CD4-positive, alpha-beta T cell (primary cell): Measurements from ENCODE around the gene ELF5. TPM values are rescaled to one million over a fixed set of nuclear protein-coding genes. Genes with fewer than 3 reads are reported as not detected.

Source experiments
- ATAC-seq: fragments of 200-7000 bp; cut with Tn5 transposase; one replicate; pipeline ENCODE4 v1.10.0; 2022; ENCODE audit warnings: mild to moderate bottlenecking; ENCODE audit not compliant: poor library complexity
- CTCF ChIA-PET: fragments of 350-600 bp; sonication (Branson Sonifier 250); formaldehyde crosslinking; loops from one replicate; lab custom pipeline; 2021; ENCODE audit warnings: antibody characterized with exemption, inconsistent platforms; lab: Charles Lee
- POLR2A ChIA-PET: fragments of 350-600 bp; sonication (Branson Sonifier 250); formaldehyde crosslinking; loops from one replicate; lab custom pipeline; 2021; ENCODE audit warnings: antibody characterized with exemption, inconsistent platforms; lab: Charles Lee
- DNase-seq, 14 experiments: peaks; one replicate each; pipeline ENCODE4 v3.0.0-alpha.2; 2013 to 2020; ENCODE audit warnings: mixed read lengths in 2 of 14
- H3K27ac ChIP-seq, 2 donors: one replicate each; pipeline versions ENCODE4 v1.5.1 to v1.7.0; 2013; ENCODE audit warnings: low read length in 2 of 2, low read depth in 1 of 2, mild to moderate bottlenecking in 1 of 2
- H3K27me3 ChIP-seq, 2 experiments: 1 replicate in 1 of 2; 2 replicates in 1 of 2; pipeline versions ENCODE4 v1.6.1 to v1.7.0; 2013; ENCODE audit warnings: low read length in 2 of 2, control low read depth in 1 of 2, mild to moderate bottlenecking in 1 of 2, moderate library complexity in 1 of 2; ENCODE audit not compliant: insufficient read depth in 2 of 2, control insufficient read depth in 1 of 2
- H3K36me3 ChIP-seq: one replicate; pipeline ENCODE4 v1.6.1; 2013; ENCODE audit warnings: low read length, control low read depth; ENCODE audit not compliant: insufficient read depth
- H3K4me1 ChIP-seq: one replicate; pipeline ENCODE4 v1.6.1; 2013; ENCODE audit warnings: low read length, control low read depth; ENCODE audit not compliant: insufficient read depth
- H3K4me3 ChIP-seq: one replicate; pipeline ENCODE4 v1.5.1; 2013; ENCODE audit warnings: mild to moderate bottlenecking, low read length, moderate library complexity
- H3K9me3 ChIP-seq, 2 experiments: 1 replicate in 1 of 2; 2 replicates in 1 of 2; pipeline versions ENCODE4 v1.6.1 to v1.7.0; 2013; ENCODE audit warnings: low read length in 2 of 2, mild to moderate bottlenecking in 2 of 2, control low read depth in 1 of 2, moderate library complexity in 1 of 2; ENCODE audit not compliant: control insufficient read depth in 1 of 2, insufficient read depth in 1 of 2
- H3K27ac Mint-ChIP-seq: one replicate; pipeline ENCODE4 v1.8.0; 2020; ENCODE audit warnings: mixed read lengths
- H3K27me3 Mint-ChIP-seq: one replicate; pipeline ENCODE4 v1.8.0; 2021; ENCODE audit warnings: mixed read lengths
- H3K36me3 Mint-ChIP-seq: one replicate; pipeline ENCODE4 v1.8.0; 2021; ENCODE audit warnings: low read depth, mixed read lengths
- H3K4me1 Mint-ChIP-seq: one replicate; pipeline ENCODE4 v1.8.0; 2021; ENCODE audit warnings: low read depth, mixed read lengths
- H3K4me3 Mint-ChIP-seq: one replicate; pipeline ENCODE4 v1.8.0; 2020; ENCODE audit warnings: mild to moderate bottlenecking, mixed read lengths
- H3K9me3 Mint-ChIP-seq: one replicate; pipeline ENCODE4 v1.8.0; 2020; ENCODE audit warnings: mixed read lengths
- CTCF ChIP-seq: fragments of 200-600 bp; IDR thresholded peaks from one replicate; pipeline ENCODE4 v1.8.0; 2022; ENCODE audit warnings: antibody characterized with exemption, mild to moderate bottlenecking
- intact Hi-C, 2 experiments: fragments of 100-400 bp; cut with DNase I in 1 of 2; cut with micrococcal nuclease in 1 of 2; formaldehyde crosslinking; loops; one replicate each; pipeline versions ENCODE4 v1.15.1 to v1.9.0; 2023 to 2025; cut with DNase I, micrococcal nuclease
- total RNA-seq, 174 experiments: library from RNA in 2 of 174; stranded (reverse) in 2 of 174; gene quantifications; one replicate each; pipeline ENCODE4 v1.2.3 and lab custom pipeline; 2021 to 2026

The ELF5 gene
- total RNA-seq, 2 experiments from 2014 or later, result not detected

- Mint-ChIP-seq H3K4me1 (no peaks in the 10 kb centered on the region), H3K27ac (no peak overlapping the region), H3K36me3 (no peaks in the 10 kb centered on the region), H3K27me3 (peaks cover 6% of the 10 kb centered on the region), H3K4me3 (no peak overlapping the region), H3K9me3 (no peaks in the 10 kb centered on the region)
- Histone ChIP-seq H3K27ac (no peak overlapping the region), H3K27me3 (no peaks in the 10 kb centered on the region), H3K4me1 (no peaks in the 10 kb centered on the region), H3K36me3 (no peaks in the 10 kb centered on the region), H3K9me3 (peaks cover 0 to 5% of the 10 kb centered on the region in 2 experiments), H3K4me3 (no peak overlapping the region)
- POLR2A ChIA-PET, result no interaction called here
- TF ChIP-seq CTCF, result no peak
- DNase-seq (no peak), ATAC-seq (no peak)
- CTCF ChIA-PET, result no interaction called here
- intact Hi-C loops, result no loop called here
Observed at GRCh38 chr11:34523053-34523452, 9.5 kb upstream of the ELF5 start.

DNA sequence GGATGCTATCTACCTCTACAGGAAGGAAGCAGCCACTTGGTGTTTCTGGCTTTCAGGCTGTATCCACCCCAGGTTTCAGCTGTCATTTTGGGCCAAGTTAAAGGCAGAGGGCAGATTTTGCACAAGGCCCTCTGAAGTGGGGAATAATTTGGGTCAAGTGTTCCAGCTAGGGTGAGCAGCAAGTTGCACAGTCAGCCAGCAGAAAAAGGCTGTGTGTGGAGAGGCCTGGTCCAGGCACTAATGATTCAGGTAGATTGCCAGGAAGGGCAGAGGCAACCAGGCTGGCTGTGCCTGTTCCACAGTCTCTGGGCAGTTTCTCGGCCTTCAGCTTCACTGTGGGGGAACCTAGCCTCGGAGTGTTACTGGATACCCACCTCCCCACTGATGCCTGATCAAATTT is 8.6 kb upstream of the ELF5 start:
- ATAC-seq (no peak), DNase-seq (no peak)
- Mint-ChIP-seq H3K4me1 (no peaks in the 10 kb centered on the region), H3K27me3 (peaks cover 6% of the 10 kb centered on the region), H3K27ac (no peak overlapping the region), H3K9me3 (no peaks in the 10 kb centered on the region), H3K4me3 (no peak overlapping the region), H3K36me3 (no peaks in the 10 kb centered on the region)
- TF ChIP-seq CTCF, result no peak
- H3K9me3 ChIP-seq, result peaks cover 0 to 5% of the 10 kb centered on the region in 2 experiments
- H3K4me1 ChIP-seq, result no peaks in the 10 kb centered on the region
- H3K4me3 ChIP-seq, result no peak overlapping the region
- H3K27me3 ChIP-seq, result no peaks in the 10 kb centered on the region
- ChIA-PET POLR2A (no interaction called here), CTCF (no interaction called here)
- intact Hi-C loops, result no loop called here
- H3K36me3 ChIP-seq, result no peaks in the 10 kb centered on the region
- H3K27ac ChIP-seq, result no peak overlapping the region

GRCh38 chr11:34521265-34521664 is 7.7 kb upstream of the ELF5 start:
- Mint-ChIP-seq H3K27ac (no peak overlapping the region), H3K9me3 (no peaks in the 10 kb centered on the region), H3K4me1 (no peaks in the 10 kb centered on the region), H3K36me3 (no peaks in the 10 kb centered on the region), H3K4me3 (no peak overlapping the region), H3K27me3 (no peaks in the 10 kb centered on the region)
- no peak for DNase-seq
- Histone ChIP-seq H3K4me3 (no peak overlapping the region), H3K4me1 (no peaks in the 10 kb centered on the region), H3K27ac (no peak overlapping the region), H3K27me3 (no peaks in the 10 kb centered on the region), H3K9me3 (peaks cover 0 to 5% of the 10 kb centered on the region in 2 experiments), H3K36me3 (no peaks in the 10 kb centered on the region)
- ATAC-seq, result no peak
- ChIA-PET CTCF (no interaction called here), POLR2A (no interaction called here)
- intact Hi-C loops, result no loop called here
- no peak for TF ChIP-seq CTCF
